K562 (cell line): ENCODE data around the gene OSBPL1A. TPM values are rescaled to one million over a fixed set of nuclear protein-coding genes. Genes with fewer than 3 reads are reported as not detected.

Experiments
- ATAC-seq: fragments of 200-7000 bp; cut with Tn5 transposase; 3 replicates; pipeline ENCODE4 v1.9.1; 2020; ENCODE audit warnings: moderate library complexity
- BruUV-seq: library from RNA; stranded (reverse); fragments of 400-500 nt; replicated peaks from 2 replicates; lab custom pipeline; 2021; lab: Mats Ljungman, UMichigan
- CTCF ChIA-PET: fragments of 300-600 bp; formaldehyde crosslinking; extraction: SDS; loops from one replicate; lab custom pipeline; 2021; ENCODE audit warnings: low intra/inter-chr PET ratio; lab: Yijun Ruan, JAX
- POLR2A ChIA-PET: fragments of 300-600, 350-650 bp; sonication (Branson Sonifier 250); formaldehyde crosslinking; extraction: SDS; loops from one replicate; lab custom pipeline; 2021; ENCODE audit warnings: antibody characterized with exemption, inconsistent platforms; lab: Yijun Ruan, JAX
- DNase-seq, 4 experiments: peaks; one replicate each; pipeline versions ENCODE4 v3.0.0 to v3.0.0-alpha.2; 2011 to 2018; ENCODE audit warnings: low spot score in 3 of 4, mixed read lengths in 3 of 4; ENCODE audit errors: extremely low read depth in 1 of 4
- FAIRE-seq: peaks from 2 replicates; lab custom pipeline; 2011; peaks lifted over from hg19 to GRCh38; lab: Jason Lieb, UNC
- H2AFZ ChIP-seq: 2 replicates; pipeline ENCODE4 v1.6.0; 2011; ENCODE audit warnings: low read depth, low read length, control low read depth, inconsistent platforms
- H3K27ac ChIP-seq: fragments of 200-600 bp; 3 replicates; pipeline ENCODE4 v1.8.0; 2011; ENCODE audit warnings: low read depth, mild to moderate bottlenecking, control low read depth, inconsistent platforms, low read length, moderate library complexity, mixed read lengths; ENCODE audit errors: extremely low read depth
- H3K27me3 ChIP-seq, 2 experiments: fragments of 300-600 bp in 1 of 2; 2 replicates in 1 of 2; 3 replicates in 1 of 2; pipeline versions ENCODE4 v1.6.0 to v1.8.0; 2011; ENCODE audit warnings: inconsistent platforms in 2 of 2, low read length in 2 of 2, mild to moderate bottlenecking in 1 of 2, mixed read lengths in 1 of 2, moderate library complexity in 1 of 2; ENCODE audit not compliant: control insufficient read depth in 2 of 2, insufficient read depth in 2 of 2
- H3K36me3 ChIP-seq: fragments of 300-600 bp; 3 replicates; pipeline ENCODE4 v1.8.0; 2011; ENCODE audit warnings: mild to moderate bottlenecking, low read length, inconsistent platforms; ENCODE audit not compliant: control insufficient read depth, insufficient read depth
- H3K4me1 ChIP-seq, 2 experiments: fragments of 200-600 bp in 1 of 2; replicated peaks in 1 of 2; 2 replicates in 1 of 2; 3 replicates in 1 of 2; pipeline versions ENCODE4 v1.5.1 to v1.8.0; 2011; ENCODE audit warnings: inconsistent platforms in 2 of 2, low read length in 2 of 2, mild to moderate bottlenecking in 1 of 2, mixed read lengths in 1 of 2, moderate library complexity in 1 of 2; ENCODE audit not compliant: control insufficient read depth in 2 of 2, insufficient read depth in 2 of 2
- H3K4me2 ChIP-seq: 2 replicates; pipeline ENCODE4 v1.6.1; 2011; ENCODE audit warnings: low read length, control low read depth, inconsistent platforms, mixed read lengths; ENCODE audit not compliant: insufficient read depth
- H3K4me3 ChIP-seq: fragments of 200-600 bp; sonication (generic), shearing (Covaris generic); 2 replicates; pipeline ENCODE4 v1.5.1; 2016; ENCODE audit warnings: control low read depth, inconsistent platforms
- H3K79me2 ChIP-seq: fragments of 200-600 bp; 3 replicates; pipeline ENCODE4 v1.8.0; 2011; ENCODE audit warnings: low read length, inconsistent platforms; ENCODE audit not compliant: control insufficient read depth, insufficient read depth
- H3K9ac ChIP-seq, 2 experiments: 2 replicates each; pipeline versions ENCODE4 v1.6.0 to v1.6.1; 2011; ENCODE audit warnings: low read depth in 2 of 2, low read length in 2 of 2, control low read depth in 1 of 2, inconsistent platforms in 1 of 2, mild to moderate bottlenecking in 1 of 2, mixed read lengths in 1 of 2; ENCODE audit not compliant: insufficient read depth in 1 of 2
- H3K9me1 ChIP-seq: one replicate; pipeline ENCODE4 v1.6.0; 2011; ENCODE audit warnings: inconsistent platforms, mild to moderate bottlenecking, low read length, moderate library complexity; ENCODE audit not compliant: control insufficient read depth, insufficient read depth
- H3K9me3 ChIP-seq: replicated peaks from 2 replicates; pipeline ENCODE4 v1.5.1; 2011; ENCODE audit warnings: low read depth, low read length, inconsistent platforms; ENCODE audit not compliant: control insufficient read depth, insufficient read depth
- H4K20me1 ChIP-seq: replicated peaks from 2 replicates; pipeline ENCODE4 v1.6.1; 2011; ENCODE audit warnings: low read length, inconsistent platforms, mixed read lengths; ENCODE audit not compliant: control insufficient read depth, insufficient read depth
- RBM15 ChIP-seq: fragments of 200-400 bp; formaldehyde crosslinking; IDR thresholded peaks from 2 replicates; pipeline ENCODE4 v1.6.1; 2018; ENCODE audit warnings: mild to moderate bottlenecking, low read length, moderate library complexity; ENCODE audit not compliant: insufficient read depth
- TCFL5 ChIP-seq: fragments of 250-450 bp; sonication (Bioruptor Pico); conservative IDR thresholded peaks from 2 replicates; pipeline ENCODE4 v1.6.1; 2021; ENCODE audit warnings: mild to moderate bottlenecking, moderate library complexity, matching md5 sums
- ZNF436 ChIP-seq: fragments of 250-450, 450-650 bp; sonication (Bioruptor Pico); formaldehyde crosslinking; IDR thresholded peaks from 2 replicates; pipeline ENCODE4 v1.7.0; 2020; ENCODE audit warnings: mild to moderate bottlenecking
- WGBS: fragments of 100-300 bp; shearing (Covaris generic); methylation state at CpG from one replicate; pipeline ENCODE4 v1.1.6; 2016; ENCODE audit warnings: low coverage, mixed read lengths; ENCODE audit not compliant: insufficient coverage; ENCODE audit errors: missing lambda C conversion rate; 5-methylcytosine and 5-hydroxymethylcytosine counted together
- in situ Hi-C: fragments of 300-500 bp; cut with MboI; formaldehyde crosslinking; loops from 4 replicates; pipeline ENCODE4 v1.15.0; 2018; ENCODE audit warnings: inconsistent platforms, mixed read lengths
- intact Hi-C: fragments of 100-400 bp; cut with micrococcal nuclease; formaldehyde crosslinking; loops from 2 replicates; pipeline ENCODE4 v1.14.2; 2022
- polyA plus RNA-seq, 8 experiments: library from polyadenylated mRNA; depleted of rRNA in 4 of 8; stranded (reverse) in 5 of 8; unstranded in 3 of 8; fragments of >200 nt; fragmentation: Nextera tagmentation in 2 of 8; fragmentation: Illumina TruSeq in 1 of 8; extraction: Ambion mirVana in 2 of 8; extraction: Trizol in 1 of 8; gene quantifications; 2 replicates each; pipeline versions ENCODE4 v1.2.1 to v1.2.3, GENCODE V29; 2011 to 2014; ENCODE audit warnings: inconsistent platforms in 1 of 8, missing spikeins in 1 of 8
- total RNA-seq, 7 experiments: library from RNA; depleted of rRNA in 6 of 7; stranded (reverse); fragments of >200 nt in 6 of 7; fragmentation: Illumina TruSeq in 2 of 7; extraction: Trizol in 2 of 7; gene quantifications; 2 replicates each; pipeline versions ENCODE4 v1.2.1 to v1.2.3, GENCODE V29; 2011 to 2021; ENCODE audit warnings: low replicate concordance in 1 of 7
- TF ChIP-seq, protein P1 (sequence below): sonication (generic); formaldehyde crosslinking; IDR thresholded peaks from 2 replicates; pipeline ENCODE4 v1.9.0; 2022; ENCODE audit warnings: mild to moderate bottlenecking, missing genetic modification reagents
- TF ChIP-seq, protein P2 (sequence below): fragments of 250-450 bp; sonication (Bioruptor Pico); IDR thresholded peaks from 2 replicates; pipeline ENCODE4 v1.8.0; 2021; ENCODE audit warnings: moderate library complexity, mild to moderate bottlenecking, inconsistent platforms
- TF ChIP-seq, protein P3 (sequence below), 3 experiments: IDR thresholded peaks in 2 of 3; conservative IDR thresholded peaks in 1 of 3; 2 replicates each; pipeline ENCODE4 v1.5.1; 2011 to 2012; ENCODE audit warnings: low read length in 3 of 3, mild to moderate bottlenecking in 3 of 3, control low read depth in 2 of 3, improper control_type of control experiment in 1 of 3, inconsistent platforms in 1 of 3, low read depth in 1 of 3, mixed read lengths in 1 of 3, moderate library complexity in 1 of 3; ENCODE audit not compliant: insufficient read depth in 2 of 3

The OSBPL1A gene
- total and polyA plus RNA-seq, 9 of the 15 experiments (the other 6 are each of a cell fraction or from before 2014, with no cell fraction given), result 0.40 to 0.49 TPM; not detected in 7

DNA sequence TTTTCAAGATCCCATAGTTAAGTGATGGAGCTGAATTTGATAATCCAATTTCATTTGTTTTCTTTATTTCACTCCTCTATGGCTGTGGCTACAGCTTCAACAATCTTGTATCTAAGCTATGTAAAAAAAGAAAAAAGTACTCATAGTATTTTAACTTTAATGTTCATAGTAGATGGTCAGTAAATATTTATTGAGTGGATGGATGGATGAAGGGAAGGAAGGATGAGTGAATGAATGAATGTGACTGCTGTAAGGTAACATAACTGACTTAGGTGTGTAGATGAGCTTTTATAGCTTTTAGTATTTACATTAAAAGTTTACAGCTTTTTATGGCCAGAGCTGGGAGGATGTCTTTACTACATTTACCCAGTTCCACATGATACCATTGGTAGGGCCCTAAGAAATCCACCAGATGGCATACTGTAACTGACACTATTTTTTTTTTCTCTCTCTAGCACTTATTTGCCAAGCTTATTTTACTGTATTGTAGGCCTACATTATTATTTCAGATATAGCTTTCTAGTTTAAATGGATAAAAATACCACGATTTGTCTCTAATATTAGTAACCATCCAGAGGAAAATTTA, 49.4 kb upstream of the OSBPL1A start:
- Histone ChIP-seq H3K4me3 (no peak overlapping the region), H2AFZ (no peak overlapping the region), H3K27me3 (no peaks in the 10 kb centered on the region), H4K20me1 (no peaks in the 10 kb centered on the region), H3K9ac (no peak overlapping the region), H3K79me2 (no peaks in the 10 kb centered on the region), H3K4me2 (no peak overlapping the region), H3K36me3 (peaks cover 9% of the 10 kb centered on the region; the same call in 1 of the 3 replicates), H3K4me1 (no peaks in the 10 kb centered on the region), H3K27ac (no peak overlapping the region), H3K9me3 (no peaks in the 10 kb centered on the region), H3K9me1 (no peaks in the 10 kb centered on the region)
- no TSS peak for BruUV-seq
- in situ Hi-C loops, result no loop called here
- 4% methylated on average over 1 of the region's 1 CpG for WGBS
- DNase-seq, result no peak
- no peak for FAIRE-seq
- intact Hi-C loops, result no loop called here
- no peak for TF ChIP-seq TCFL5 (CRISPR knock-in tag)
- TF ChIP-seq, protein P1, sequence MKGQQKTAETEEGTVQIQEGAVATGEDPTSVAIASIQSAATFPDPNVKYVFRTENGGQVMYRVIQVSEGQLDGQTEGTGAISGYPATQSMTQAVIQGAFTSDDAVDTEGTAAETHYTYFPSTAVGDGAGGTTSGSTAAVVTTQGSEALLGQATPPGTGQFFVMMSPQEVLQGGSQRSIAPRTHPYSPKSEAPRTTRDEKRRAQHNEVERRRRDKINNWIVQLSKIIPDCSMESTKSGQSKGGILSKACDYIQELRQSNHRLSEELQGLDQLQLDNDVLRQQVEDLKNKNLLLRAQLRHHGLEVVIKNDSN, result no peak
- no peak for TF ChIP-seq ZNF436 (CRISPR knock-in tag)
- TF ChIP-seq, protein P2, sequence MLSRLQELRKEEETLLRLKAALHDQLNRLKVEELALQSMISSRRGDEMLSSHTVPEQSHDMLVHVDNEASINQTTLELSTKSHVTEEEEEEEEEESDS (CRISPR knock-in tag), result no peak
- TF ChIP-seq RBM15, result no peak
- TF ChIP-seq, protein P3, sequence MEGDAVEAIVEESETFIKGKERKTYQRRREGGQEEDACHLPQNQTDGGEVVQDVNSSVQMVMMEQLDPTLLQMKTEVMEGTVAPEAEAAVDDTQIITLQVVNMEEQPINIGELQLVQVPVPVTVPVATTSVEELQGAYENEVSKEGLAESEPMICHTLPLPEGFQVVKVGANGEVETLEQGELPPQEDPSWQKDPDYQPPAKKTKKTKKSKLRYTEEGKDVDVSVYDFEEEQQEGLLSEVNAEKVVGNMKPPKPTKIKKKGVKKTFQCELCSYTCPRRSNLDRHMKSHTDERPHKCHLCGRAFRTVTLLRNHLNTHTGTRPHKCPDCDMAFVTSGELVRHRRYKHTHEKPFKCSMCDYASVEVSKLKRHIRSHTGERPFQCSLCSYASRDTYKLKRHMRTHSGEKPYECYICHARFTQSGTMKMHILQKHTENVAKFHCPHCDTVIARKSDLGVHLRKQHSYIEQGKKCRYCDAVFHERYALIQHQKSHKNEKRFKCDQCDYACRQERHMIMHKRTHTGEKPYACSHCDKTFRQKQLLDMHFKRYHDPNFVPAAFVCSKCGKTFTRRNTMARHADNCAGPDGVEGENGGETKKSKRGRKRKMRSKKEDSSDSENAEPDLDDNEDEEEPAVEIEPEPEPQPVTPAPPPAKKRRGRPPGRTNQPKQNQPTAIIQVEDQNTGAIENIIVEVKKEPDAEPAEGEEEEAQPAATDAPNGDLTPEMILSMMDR (IDR thresholded peaks at IDR 0.05 in 2 of 3, conservative IDR thresholded peaks at IDR 0.05 in 1 of 3; ENCODE audit: insufficient read depth in 2 of 3, low read depth in 1 of 3, low read length in 3 of 3), result peak in 1 of 3 experiments; percentile 11; a peak in 1 of 6 replicates
- ChIA-PET POLR2A (interaction anchor here (0.6 kb wide), 1 partner anchor 13 kb away, joined by 3 read pairs; no protein-coding TSS in a partner anchor), CTCF (no interaction called here)
- peak; percentile 31; the same call in 1 of the 3 replicates for ATAC-seq
